ENCODE measurements around the gene ZNF786. TPM values are rescaled to one million over a fixed set of nuclear protein-coding genes. Genes with fewer than 3 reads are reported as not detected.
A peak's percentile ranks its signal among the peaks of the same experiment; 100 is the strongest.

ZNF786 gene
- total RNA-seq, 1 donor from 2014 or later = 16.2 TPM

- Mint-ChIP-seq H3K9me3 (peaks cover 12% of the 10 kb centered on the region), H3K27me3 (ENCODE audit: low read depth) (no peaks in the 10 kb centered on the region), H3K27ac (ENCODE audit: unreplicated experiment) (no peak overlapping the region), H3K36me3 (ENCODE audit: low read depth) (peaks cover 35% of the 10 kb centered on the region), H3K4me3 (peak overlapping the region; percentile 79), H3K4me1 (peaks cover 19% of the 10 kb centered on the region)
- DNase-seq (ENCODE audit: low read depth, low spot score) = no peak
- no peak for TF ChIP-seq CTCF (conservative IDR thresholded peaks at IDR 0.05)
Observed at GRCh38 chr7:149087376-149087775, 3.1 kb downstream of the ZNF786 start.

GRCh38 chr7:149085866-149086265 is 4.7 kb downstream of the ZNF786 start:
- no peak for TF ChIP-seq CTCF (conservative IDR thresholded peaks at IDR 0.05)
- Mint-ChIP-seq H3K36me3 (ENCODE audit: low read depth) (peaks cover 35% of the 10 kb centered on the region), H3K4me3 (peak overlapping the region; percentile 41), H3K9me3 (peaks cover 12% of the 10 kb centered on the region), H3K27ac (ENCODE audit: unreplicated experiment) (no peak overlapping the region), H3K4me1 (peaks cover 12% of the 10 kb centered on the region), H3K27me3 (ENCODE audit: low read depth) (no peaks in the 10 kb centered on the region)
- no peak for DNase-seq (ENCODE audit: low read depth, low spot score)

- Mint-ChIP-seq H3K4me1 (peaks cover 4% of the 10 kb centered on the region), H3K27me3 (ENCODE audit: low read depth) (no peaks in the 10 kb centered on the region), H3K9me3 (peaks cover 10% of the 10 kb centered on the region), H3K36me3 (ENCODE audit: low read depth) (peaks cover 39% of the 10 kb centered on the region), H3K4me3 (no peak overlapping the region), H3K27ac (ENCODE audit: unreplicated experiment) (no peak overlapping the region)
- DNase-seq (ENCODE audit: low read depth, low spot score) = no peak
- TF ChIP-seq CTCF (conservative IDR thresholded peaks at IDR 0.05) = no peak
Observed at GRCh38 chr7:149084407-149084806, 6.1 kb downstream of the ZNF786 start.

- no peak for DNase-seq (ENCODE audit: low read depth, low spot score)
- H3K9me3 Mint-ChIP-seq = peaks cover 10% of the 10 kb centered on the region
Observed at GRCh38 chr7:149081914-149082313, 8.6 kb downstream of the ZNF786 start.

GRCh38 chr7:149077594-149077993 is 12.9 kb downstream of the ZNF786 start:
- no peaks in the 10 kb centered on the region for H3K4me1 Mint-ChIP-seq
- H3K9me3 Mint-ChIP-seq = no peaks in the 10 kb centered on the region
- no peak for TF ChIP-seq CTCF (conservative IDR thresholded peaks at IDR 0.05)
- no peaks in the 10 kb centered on the region for H3K27me3 Mint-ChIP-seq (ENCODE audit: low read depth)
- no peak overlapping the region for H3K4me3 Mint-ChIP-seq
- no peak for DNase-seq (ENCODE audit: low read depth, low spot score)
- H3K36me3 Mint-ChIP-seq (ENCODE audit: low read depth) = peaks cover 16% of the 10 kb centered on the region
- H3K27ac Mint-ChIP-seq (ENCODE audit: unreplicated experiment) = no peak overlapping the region

More at GRCh38 chr7:149081914-149082313, 8.6 kb downstream of the ZNF786 start:
- no peak overlapping the region for H3K4me3 Mint-ChIP-seq
- peaks cover 38% of the 10 kb centered on the region for H3K36me3 Mint-ChIP-seq (ENCODE audit: low read depth)
- no peak for TF ChIP-seq CTCF (conservative IDR thresholded peaks at IDR 0.05)
- H3K4me1 Mint-ChIP-seq = no peaks in the 10 kb centered on the region
- no peaks in the 10 kb centered on the region for H3K27me3 Mint-ChIP-seq (ENCODE audit: low read depth)
- no peak overlapping the region for H3K27ac Mint-ChIP-seq (ENCODE audit: unreplicated experiment)

- H3K4me1 Mint-ChIP-seq = no peaks in the 10 kb centered on the region
- no peaks in the 10 kb centered on the region for H3K27me3 Mint-ChIP-seq (ENCODE audit: low read depth)
- no peaks in the 10 kb centered on the region for H3K9me3 Mint-ChIP-seq
- peaks cover 19% of the 10 kb centered on the region for H3K36me3 Mint-ChIP-seq (ENCODE audit: low read depth)
- TF ChIP-seq CTCF (conservative IDR thresholded peaks at IDR 0.05) = no peak
- no peak overlapping the region for H3K27ac Mint-ChIP-seq (ENCODE audit: unreplicated experiment)
- DNase-seq (ENCODE audit: low read depth, low spot score) = no peak
- no peak overlapping the region for H3K4me3 Mint-ChIP-seq
Observed at GRCh38 chr7:149075286-149075685, 15.2 kb downstream of the ZNF786 start.

Measured in neural crest cell (in vitro differentiated cells).